ENCODE measurements around the gene CSH2. TPM values are rescaled to one million over a fixed set of nuclear protein-coding genes. Genes with fewer than 3 reads are reported as not detected.
"Not testable (repeated sequence)": the region's sequence is repeated elsewhere in the genome, so short reads cannot be mapped to it uniquely, and the experiment has no call there.

CSH2 gene
- total and polyA plus RNA-seq, 8 donors: not detected

DNA sequence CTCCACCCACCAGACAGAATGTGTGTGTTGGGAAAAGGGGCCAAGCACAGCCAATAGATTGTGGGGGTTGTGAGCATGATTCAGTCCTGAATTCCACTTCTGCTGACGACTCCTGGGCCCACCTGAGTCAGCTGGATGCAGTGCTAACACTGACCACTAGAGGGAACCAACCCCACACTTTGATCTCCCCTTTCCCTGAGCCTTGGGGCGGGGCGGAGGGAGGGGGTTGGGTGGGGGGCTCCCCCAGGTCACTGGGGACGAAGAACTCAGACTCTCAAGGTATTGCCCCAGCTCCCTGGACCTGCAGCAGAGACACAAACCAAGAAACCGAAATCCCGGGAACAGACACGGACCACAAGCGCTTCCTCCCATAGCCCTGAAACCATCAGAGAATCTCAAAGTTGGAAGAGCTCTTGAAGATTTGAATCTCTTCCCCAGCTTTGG lies 38.2 kb upstream of the CSH2 start:
- FAIRE-seq: no peak
- Histone ChIP-seq H3K4me1 (no peaks in the 10 kb centered on the region), H3K4me3 (no peak overlapping the region), H3K27ac (no peak overlapping the region), H3K9me3 (no peaks in the 10 kb centered on the region), H3K27me3 (no peaks in the 10 kb centered on the region), H3K36me3 (no peaks in the 10 kb centered on the region)
- intact Hi-C loops (cut with DNase I): loop anchor here in 2 of 3 donors (10.0 kb wide), 2 partner anchors 223 to 373 kb away; partner anchors contain the start of gene ERN1 (in 2 of the 2)
- 37% methylated on average over 8 of the region's 8 CpGs for WGBS, 2 donors
- peak in 2 of 6 donors; percentile 46 to 65 for DNase-seq
- ATAC-seq: peak in 3 of 4 donors; percentile 76 to 87 (median 77)
- TF ChIP-seq, protein P1, sequence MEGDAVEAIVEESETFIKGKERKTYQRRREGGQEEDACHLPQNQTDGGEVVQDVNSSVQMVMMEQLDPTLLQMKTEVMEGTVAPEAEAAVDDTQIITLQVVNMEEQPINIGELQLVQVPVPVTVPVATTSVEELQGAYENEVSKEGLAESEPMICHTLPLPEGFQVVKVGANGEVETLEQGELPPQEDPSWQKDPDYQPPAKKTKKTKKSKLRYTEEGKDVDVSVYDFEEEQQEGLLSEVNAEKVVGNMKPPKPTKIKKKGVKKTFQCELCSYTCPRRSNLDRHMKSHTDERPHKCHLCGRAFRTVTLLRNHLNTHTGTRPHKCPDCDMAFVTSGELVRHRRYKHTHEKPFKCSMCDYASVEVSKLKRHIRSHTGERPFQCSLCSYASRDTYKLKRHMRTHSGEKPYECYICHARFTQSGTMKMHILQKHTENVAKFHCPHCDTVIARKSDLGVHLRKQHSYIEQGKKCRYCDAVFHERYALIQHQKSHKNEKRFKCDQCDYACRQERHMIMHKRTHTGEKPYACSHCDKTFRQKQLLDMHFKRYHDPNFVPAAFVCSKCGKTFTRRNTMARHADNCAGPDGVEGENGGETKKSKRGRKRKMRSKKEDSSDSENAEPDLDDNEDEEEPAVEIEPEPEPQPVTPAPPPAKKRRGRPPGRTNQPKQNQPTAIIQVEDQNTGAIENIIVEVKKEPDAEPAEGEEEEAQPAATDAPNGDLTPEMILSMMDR (IDR thresholded peaks at IDR 0.05): peak; percentile 65 to 83 (median 82)

DNA sequence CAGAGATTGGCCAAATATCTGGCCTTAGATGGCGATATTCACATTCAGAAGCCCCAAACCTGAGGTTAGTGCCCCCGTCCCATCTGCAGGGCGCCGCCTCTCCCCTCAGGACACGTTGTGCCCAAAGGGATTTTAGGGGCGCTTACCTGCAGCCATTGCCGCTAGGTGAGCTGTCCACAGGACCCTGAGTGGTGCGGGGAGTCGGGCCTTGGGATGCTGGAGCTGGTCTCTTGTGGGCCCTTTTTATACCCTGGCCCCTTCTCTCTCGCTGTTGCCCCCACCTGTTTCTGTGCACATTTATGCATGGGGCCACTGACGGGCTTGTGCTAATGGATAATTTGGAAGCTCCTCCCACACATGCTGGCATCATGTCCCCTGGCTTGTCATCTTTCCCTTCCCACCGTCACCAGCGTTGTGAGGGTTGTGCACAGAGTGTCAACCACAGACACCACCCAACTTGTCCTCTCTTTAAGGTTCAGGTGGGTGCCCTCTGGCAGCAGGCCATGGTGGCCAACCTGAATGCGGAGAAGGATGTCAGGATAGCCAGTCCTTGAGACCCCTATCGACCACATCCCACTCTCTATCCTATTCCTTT lies 37.7 kb upstream of the CSH2 start, which contains the start of gene CSHL1:
CSHL1 (minus strand) TSS at position 218 of the 595 bp plus-strand sequence; CDS start at position 156, 62 bp downstream.
- no peaks in the 10 kb centered on the region for H3K36me3 ChIP-seq
- H3K27ac ChIP-seq: no peak within 1 kb of the TSS
- H3K4me1 ChIP-seq: no peaks in the 10 kb centered on the region
- TF ChIP-seq, protein P1 (IDR thresholded peaks at IDR 0.05): no peak
- peak in 2 of 6 donors; percentile 28 to 35 for DNase-seq
- ATAC-seq: no peak
- no peak for FAIRE-seq
- 59 to 66% methylated on average over 15 of the region's 15 CpGs for WGBS, 2 donors
- H3K27me3 ChIP-seq: no peaks in the 10 kb centered on the region
- H3K4me3 ChIP-seq: no peak within 1 kb of the TSS
- H3K9me3 ChIP-seq: no peaks in the 10 kb centered on the region
- intact Hi-C loops (cut with DNase I): loop anchor here in 2 of 3 donors (10.0 kb wide), 2 partner anchors 224 to 374 kb away; partner anchors contain the start of gene ERN1 (in 2 of the 2)

DNA sequence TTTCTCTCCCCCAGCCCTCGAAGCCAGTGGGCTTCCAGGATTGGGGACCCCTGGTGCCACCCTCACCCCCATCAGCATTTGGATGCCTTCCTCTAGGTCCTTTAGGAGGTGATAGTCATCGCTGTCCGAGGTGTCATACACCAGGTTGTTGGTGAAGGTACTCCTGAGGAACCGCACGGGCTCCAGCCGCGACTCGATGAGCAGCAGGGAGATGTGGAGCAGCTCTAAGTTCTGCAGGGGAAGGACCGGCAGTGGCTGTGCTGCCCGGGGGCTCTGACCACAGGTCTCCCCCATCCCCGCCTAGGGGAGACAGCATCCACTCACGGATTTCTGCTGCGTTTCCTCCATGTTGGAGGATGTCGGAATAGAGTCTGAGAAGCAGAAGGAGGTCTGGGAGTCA lies 36.6 kb upstream of the CSH2 start:
- TF ChIP-seq, protein P1 (IDR thresholded peaks at IDR 0.05): no peak
- WGBS, 2 donors: 70 to 82% methylated on average over 14 of the region's 14 CpGs
- no peaks in the 10 kb centered on the region for H3K4me1 ChIP-seq
- peak in 1 of 6 donors; percentile 38 for DNase-seq
- H3K9me3 ChIP-seq: no peaks in the 10 kb centered on the region
- H3K27me3 ChIP-seq: no peaks in the 10 kb centered on the region
- intact Hi-C loops (cut with DNase I): loop anchor here in 2 of 3 donors (10.0 kb wide), 2 partner anchors 225 to 375 kb away; partner anchors contain the start of gene ERN1 (in 2 of the 2)
- no peaks in the 10 kb centered on the region for H3K36me3 ChIP-seq
- no peak overlapping the region for H3K4me3 ChIP-seq
- no peak for FAIRE-seq
- H3K27ac ChIP-seq: no peak overlapping the region
- ATAC-seq: no peak

GRCh38 chr17:63909586-63909985 lies 36.1 kb upstream of the CSH2 start:
- DNase-seq: peak in 1 of 6 donors; percentile 19
- H3K4me1 ChIP-seq; H3K9me3 ChIP-seq; intact Hi-C loops (cut with DNase I); H3K36me3 ChIP-seq; H3K27ac ChIP-seq; FAIRE-seq; H3K4me3 ChIP-seq; H3K27me3 ChIP-seq; ATAC-seq: not testable (repeated sequence)
- 81 to 88% methylated on average over 9 to 10 of the region's 10 CpGs for WGBS, 2 donors

DNA sequence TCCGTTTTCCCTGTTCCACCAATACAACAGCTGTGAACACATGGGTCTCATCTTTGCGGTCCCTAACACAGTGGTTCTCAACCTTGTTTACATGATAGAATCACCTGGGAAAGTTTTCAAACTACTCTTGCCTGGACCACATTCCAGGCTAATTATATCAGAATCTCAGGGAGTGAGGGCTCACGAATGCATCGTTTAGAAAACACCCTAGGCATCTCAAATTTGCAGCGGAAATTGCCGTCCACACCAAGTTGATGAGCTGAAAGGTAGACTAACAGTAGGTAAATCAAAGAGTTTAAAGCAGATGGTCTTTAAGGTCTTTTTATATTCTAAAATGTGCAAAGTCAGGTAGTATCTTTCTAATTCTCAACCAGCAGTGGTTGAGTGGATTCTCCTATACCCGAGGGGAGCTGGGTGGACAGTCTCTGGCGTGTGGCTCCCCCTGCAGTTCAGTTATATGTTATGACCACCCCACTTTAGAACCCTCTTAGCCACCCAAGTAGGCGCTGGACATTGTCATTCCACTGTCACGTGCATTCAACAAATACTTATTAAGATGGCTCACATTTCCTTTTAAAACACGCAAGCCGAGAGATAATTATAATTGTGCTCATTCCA lies 33.8 kb upstream of the CSH2 start:
- H3K27ac ChIP-seq; intact Hi-C loops (cut with DNase I); FAIRE-seq; H3K9me3 ChIP-seq; ATAC-seq; H3K36me3 ChIP-seq; H3K4me1 ChIP-seq; H3K4me3 ChIP-seq; H3K27me3 ChIP-seq: not testable (repeated sequence)
- peak in 1 of 6 donors; percentile 12 for DNase-seq
- 43 to 51% methylated on average over 10 of the region's 12 CpGs for WGBS, 2 donors

- H3K9me3 ChIP-seq; H3K36me3 ChIP-seq; H3K4me1 ChIP-seq; intact Hi-C loops (cut with DNase I); FAIRE-seq; H3K27ac ChIP-seq; ATAC-seq; H3K27me3 ChIP-seq; H3K4me3 ChIP-seq; DNase-seq: not testable (repeated sequence)
- WGBS, 2 donors: 85 to 91% methylated on average over 8 of the region's 8 CpGs
Observed at GRCh38 chr17:63904796-63905195, 31.3 kb upstream of the CSH2 start.
